Peyer's patch (tissue), 4 donors: Measurements from ENCODE around the gene FMN1.

ENCODE experiments used
- CTCF ChIP-seq, 6 experiments: fragments of 450-650 bp in 4 of 6; fragments of 200-600 bp in 2 of 6; sonication (generic) in 1 of 6; IDR thresholded peaks; one replicate each; pipeline ENCODE4 v1.5.1; 2017 to 2019; ENCODE audit warnings: antibody characterized with exemption in 6 of 6, mild to moderate bottlenecking in 3 of 6, moderate library complexity in 1 of 6
- POLR2A ChIP-seq, 2 donors: fragments of 450-650 bp; IDR thresholded peaks; one replicate each; pipeline ENCODE4 v1.5.1; 2017; ENCODE audit warnings: antibody characterized with exemption in 2 of 2, mild to moderate bottlenecking in 2 of 2, moderate library complexity in 2 of 2

- TF ChIP-seq CTCF (IDR thresholded peaks at IDR 0.05) (no peak), POLR2A (IDR thresholded peaks at IDR 0.05) (no peak)
Observed at GRCh38 chr15:32781781-32782180, 412.7 kb downstream of the FMN1 start.
